GM19328 (cell line): ENCODE results near the gene MBOAT7.

Experiments
- ATAC-seq: cut with Tn5 transposase; IDR thresholded peaks from one replicate; pipeline ENCODE4 v1.9.1; 2021; ENCODE audit warnings: mild to moderate bottlenecking, moderate library complexity; ENCODE audit not compliant: unreplicated experiment

Gene MBOAT7

GRCh38 chr19:54147676-54148075 is 41.7 kb downstream of the MBOAT7 start:
- ATAC-seq, result no peak

GRCh38 chr19:54145541-54146158 is 43.7 kb downstream of the MBOAT7 start:
- ATAC-seq, result no peak

GRCh38 chr19:54142166-54142780 is 47.1 kb downstream of the MBOAT7 start:
- ATAC-seq, result no peak

- ATAC-seq, result no peak
Observed at GRCh38 chr19:54141356-54141755, 48.0 kb downstream of the MBOAT7 start.

GRCh38 chr19:54138489-54139256 is 50.7 kb downstream of the MBOAT7 start:
- ATAC-seq, result no peak

GRCh38 chr19:54137699-54138488 is 51.5 kb downstream of the MBOAT7 start, which contains the start of gene CNOT3:
Gene CNOT3 (plus strand): TSS chr19:54137762. CDS start chr19:54142979, 5,217 bp downstream.
- ATAC-seq, result no peak

GRCh38 chr19:54136864-54137698 is 52.3 kb downstream of the MBOAT7 start:
- peak; percentile 76 for ATAC-seq

- no peak for ATAC-seq
Observed at GRCh38 chr19:54136086-54136863, 53.1 kb downstream of the MBOAT7 start.

- ATAC-seq, result no peak
Observed at GRCh38 chr19:54133957-54134590, 55.3 kb downstream of the MBOAT7 start.

- no peak for ATAC-seq
Observed at GRCh38 chr19:54133312-54133956, 55.9 kb downstream of the MBOAT7 start.

GRCh38 chr19:54129617-54129996 is 59.8 kb downstream of the MBOAT7 start:
- no peak for ATAC-seq

- ATAC-seq, result no peak
Observed at GRCh38 chr19:54128796-54129616, 60.4 kb downstream of the MBOAT7 start.

GRCh38 chr19:54128441-54128725 is 61.0 kb downstream of the MBOAT7 start:
- no peak for ATAC-seq

GRCh38 chr19:54127688-54128440 is 61.5 kb downstream of the MBOAT7 start:
- ATAC-seq, result no peak

- no peak for ATAC-seq
Observed at GRCh38 chr19:54125713-54126112, 63.7 kb downstream of the MBOAT7 start.

- no peak for ATAC-seq
Observed at GRCh38 chr19:54124393-54124792, 65.0 kb downstream of the MBOAT7 start.

- no peak for ATAC-seq
Observed at GRCh38 chr19:54123682-54124081, 65.7 kb downstream of the MBOAT7 start.
